ENCODE results near the gene GJA3. TPM values are rescaled to one million over a fixed set of nuclear protein-coding genes. Genes with fewer than 3 reads are reported as not detected.

Gene GJA3
- total RNA-seq, 4 donors from 2014 or later, result not detected

DNA sequence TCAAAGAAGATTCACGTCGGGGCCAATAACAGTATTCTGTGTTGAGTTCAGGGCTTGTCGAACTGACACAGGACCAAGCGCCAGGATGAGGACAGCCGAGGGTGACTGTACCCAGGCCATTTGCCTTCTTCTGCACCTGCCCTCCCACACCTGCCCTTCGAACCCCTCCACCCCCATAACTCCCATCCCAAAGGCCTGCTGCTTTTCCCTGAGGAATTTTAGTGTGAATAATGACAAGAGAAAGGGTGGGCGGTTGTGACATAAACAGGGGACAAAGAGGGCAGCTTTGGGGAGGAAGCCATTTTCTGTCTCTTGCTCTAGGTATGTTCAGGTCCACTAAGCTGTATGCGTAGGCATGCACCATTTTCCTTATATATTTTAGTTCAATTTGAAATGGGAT lies 26.1 kb downstream of the GJA3 start:
- no peak for ATAC-seq
- H3K27me3 ChIP-seq, result peaks cover 0 to 17% (median 0%) of the 10 kb centered on the region in 3 donors
- DNase-seq, result no peak
- H3K4me1 ChIP-seq, result no peaks in the 10 kb centered on the region
- TF ChIP-seq, protein P1, sequence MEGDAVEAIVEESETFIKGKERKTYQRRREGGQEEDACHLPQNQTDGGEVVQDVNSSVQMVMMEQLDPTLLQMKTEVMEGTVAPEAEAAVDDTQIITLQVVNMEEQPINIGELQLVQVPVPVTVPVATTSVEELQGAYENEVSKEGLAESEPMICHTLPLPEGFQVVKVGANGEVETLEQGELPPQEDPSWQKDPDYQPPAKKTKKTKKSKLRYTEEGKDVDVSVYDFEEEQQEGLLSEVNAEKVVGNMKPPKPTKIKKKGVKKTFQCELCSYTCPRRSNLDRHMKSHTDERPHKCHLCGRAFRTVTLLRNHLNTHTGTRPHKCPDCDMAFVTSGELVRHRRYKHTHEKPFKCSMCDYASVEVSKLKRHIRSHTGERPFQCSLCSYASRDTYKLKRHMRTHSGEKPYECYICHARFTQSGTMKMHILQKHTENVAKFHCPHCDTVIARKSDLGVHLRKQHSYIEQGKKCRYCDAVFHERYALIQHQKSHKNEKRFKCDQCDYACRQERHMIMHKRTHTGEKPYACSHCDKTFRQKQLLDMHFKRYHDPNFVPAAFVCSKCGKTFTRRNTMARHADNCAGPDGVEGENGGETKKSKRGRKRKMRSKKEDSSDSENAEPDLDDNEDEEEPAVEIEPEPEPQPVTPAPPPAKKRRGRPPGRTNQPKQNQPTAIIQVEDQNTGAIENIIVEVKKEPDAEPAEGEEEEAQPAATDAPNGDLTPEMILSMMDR (IDR thresholded peaks at IDR 0.05 in 4 of 5, conservative IDR thresholded peaks at IDR 0.05 in 1 of 5), result no peak
- TF ChIP-seq POLR2A (IDR thresholded peaks at IDR 0.05), result no peak
- intact Hi-C loops (cut with DNase I; ENCODE audit: low total_unique reads) (no loop called here), in situ Hi-C loops (cut with MboI; ENCODE audit: low sequenced_read_pairs in 4 of 4) (no loop called here)
- no peak overlapping the region for H3K27ac ChIP-seq
- no peak overlapping the region for H3K4me3 ChIP-seq
- H3K36me3 ChIP-seq, result no peaks in the 10 kb centered on the region
- H3K9me3 ChIP-seq, result no peaks in the 10 kb centered on the region

DNA sequence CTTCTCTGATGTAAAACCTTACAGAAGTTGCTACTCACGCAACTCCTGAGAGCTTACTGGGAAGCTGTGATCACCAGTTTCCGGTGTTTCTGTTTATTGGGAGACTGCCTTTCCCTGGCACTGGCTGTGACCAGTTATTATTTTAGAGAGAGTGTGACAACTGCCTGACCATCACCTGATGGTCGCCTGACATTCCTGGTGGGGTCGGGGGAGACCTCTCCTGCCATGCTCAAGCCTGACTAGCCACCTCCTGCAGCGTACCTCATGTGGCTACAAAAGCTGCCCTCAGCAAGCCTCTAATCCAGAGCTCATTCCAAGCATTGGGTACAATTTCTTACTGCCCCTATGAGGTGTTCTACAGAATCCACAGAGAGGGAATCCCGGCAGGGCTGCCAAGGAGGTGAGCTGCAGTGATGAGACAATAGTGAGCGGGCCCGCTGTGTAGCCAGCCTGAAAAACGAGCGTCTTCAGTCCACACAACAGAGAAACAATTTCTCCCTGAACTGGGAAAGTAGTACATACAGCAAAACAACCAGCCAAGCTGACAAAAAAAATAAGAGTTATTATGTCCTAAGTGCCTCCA lies 28.7 kb downstream of the GJA3 start:
- Histone ChIP-seq H3K27me3 (peaks cover 0 to 17% (median 0%) of the 10 kb centered on the region in 3 donors), H3K36me3 (no peaks in the 10 kb centered on the region), H3K27ac (no peak overlapping the region), H3K9me3 (no peaks in the 10 kb centered on the region), H3K4me3 (no peak overlapping the region), H3K4me1 (peaks cover 4% of the 10 kb centered on the region in 2 donors)
- ATAC-seq, result no peak
- TF ChIP-seq POLR2A (IDR thresholded peaks at IDR 0.05), result no peak
- TF ChIP-seq, protein P1 (IDR thresholded peaks at IDR 0.05 in 4 of 5, conservative IDR thresholded peaks at IDR 0.05 in 1 of 5), result no peak
- in situ Hi-C loops (cut with MboI; ENCODE audit: low sequenced_read_pairs in 4 of 4) (no loop called here), intact Hi-C loops (cut with DNase I; ENCODE audit: low total_unique reads) (no loop called here)
- DNase-seq, result no peak

DNA sequence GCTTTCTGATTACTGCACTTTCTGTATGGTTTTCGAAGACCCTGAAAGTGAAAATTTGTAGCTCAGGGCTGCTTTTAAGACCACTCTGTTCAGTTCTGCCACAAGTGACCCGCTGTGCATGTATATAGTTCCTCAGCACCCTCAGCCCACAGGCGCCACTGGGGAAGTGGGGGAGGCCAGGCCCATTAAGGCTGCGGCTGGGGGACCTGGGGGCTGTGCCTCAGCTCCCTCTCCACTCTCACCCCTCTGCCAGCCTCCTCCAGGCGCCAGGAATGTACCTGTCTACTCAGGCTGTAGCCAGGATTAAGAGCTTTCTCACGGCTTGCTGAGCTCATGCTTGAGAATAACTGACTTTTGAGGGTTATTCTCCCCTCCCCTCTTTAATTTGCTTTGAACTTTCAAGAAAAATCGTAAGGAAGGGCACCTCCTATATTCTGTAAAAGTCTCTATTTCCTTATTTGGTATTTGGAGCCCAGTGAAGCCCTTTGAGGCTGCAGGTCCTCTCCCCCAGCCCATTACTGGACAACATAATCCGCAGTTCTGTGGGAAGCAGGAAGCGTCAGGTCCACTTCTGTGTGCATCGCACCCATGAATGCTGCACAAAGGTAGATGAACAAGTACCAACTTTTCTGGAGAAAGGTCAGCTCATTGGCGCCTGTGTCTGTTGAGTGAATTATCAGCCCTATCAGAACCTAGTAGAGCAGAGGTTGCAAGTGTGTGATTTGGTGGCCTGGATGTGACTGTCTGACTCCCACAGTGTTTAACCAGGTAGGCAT lies 29.6 kb downstream of the GJA3 start:
- no peak for TF ChIP-seq POLR2A (IDR thresholded peaks at IDR 0.05)
- TF ChIP-seq, protein P1 (IDR thresholded peaks at IDR 0.05 in 4 of 5, conservative IDR thresholded peaks at IDR 0.05 in 1 of 5), result no peak
- intact Hi-C loops (cut with DNase I; ENCODE audit: low total_unique reads), result loop anchor here (2.0 kb wide), 1 partner anchor 32 kb away; no protein-coding TSS in a partner anchor
- no peaks in the 10 kb centered on the region for H3K9me3 ChIP-seq
- ATAC-seq (no peak), DNase-seq (no peak)
- H3K4me3 ChIP-seq, result no peak overlapping the region
- H3K27ac ChIP-seq, result no peak overlapping the region
- in situ Hi-C loops (cut with MboI; ENCODE audit: low sequenced_read_pairs in 4 of 4), result no loop called here
- peaks cover 10 to 13% of the 10 kb centered on the region in 2 donors for H3K4me1 ChIP-seq
- H3K36me3 ChIP-seq, result no peaks in the 10 kb centered on the region
- H3K27me3 ChIP-seq, result peaks cover 0 to 8% (median 0%) of the 10 kb centered on the region in 3 donors

DNA sequence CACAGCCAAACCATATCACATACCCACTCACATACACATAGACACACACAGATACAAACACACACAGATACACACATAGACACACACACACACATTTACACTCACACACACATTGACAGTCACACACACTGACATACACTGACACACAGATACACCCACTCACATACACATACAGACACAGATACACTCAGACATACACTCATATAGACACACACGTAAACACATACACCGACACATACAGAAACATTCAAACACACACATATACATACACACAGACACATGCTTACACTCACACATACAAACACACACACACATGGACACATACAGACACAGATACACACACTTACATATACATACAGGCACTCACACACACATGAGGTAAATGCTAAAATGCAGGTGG lies 30.2 kb downstream of the GJA3 start:
- ATAC-seq (no peak), DNase-seq (no peak)
- Histone ChIP-seq H3K36me3 (no peaks in the 10 kb centered on the region), H3K27ac (no peak overlapping the region), H3K9me3 (no peaks in the 10 kb centered on the region), H3K27me3 (peaks cover 0 to 8% (median 0%) of the 10 kb centered on the region in 3 donors), H3K4me1 (peaks cover 11 to 15% of the 10 kb centered on the region in 2 donors), H3K4me3 (no peak overlapping the region)
- intact Hi-C loops (cut with DNase I; ENCODE audit: low total_unique reads) (loop anchor here (2.0 kb wide), 1 partner anchor 32 kb away; no protein-coding TSS in a partner anchor), in situ Hi-C loops (cut with MboI; ENCODE audit: low sequenced_read_pairs in 4 of 4) (no loop called here)
- no peak for TF ChIP-seq POLR2A (IDR thresholded peaks at IDR 0.05)
- TF ChIP-seq, protein P1 (IDR thresholded peaks at IDR 0.05 in 4 of 5, conservative IDR thresholded peaks at IDR 0.05 in 1 of 5), result no peak
